Parathyroid adenoma (tissue), 2 donors: ENCODE results near the gene WWOX.

Experiments used
- H2AFZ ChIP-seq: fragments of 300-600 bp; sonication (generic); one replicate; pipeline ENCODE4 v1.7.0; 2017; ENCODE audit warnings: antibody characterized with exemption, mild to moderate bottlenecking
- H3K27ac ChIP-seq: fragments of 300-600 bp; sonication (generic); one replicate; pipeline ENCODE4 v1.7.0; 2017
- H3K27me3 ChIP-seq: fragments of 300-600 bp; sonication (generic); one replicate; pipeline ENCODE4 v1.7.0; 2017; ENCODE audit warnings: low read length; ENCODE audit not compliant: control insufficient read depth, insufficient read depth
- H3K36me3 ChIP-seq: fragments of 300-600 bp; sonication (generic); one replicate; pipeline ENCODE4 v1.7.0; 2017; ENCODE audit warnings: low read length; ENCODE audit not compliant: control insufficient read depth, insufficient read depth
- H3K4me1 ChIP-seq: fragments of 300-600 bp; sonication (generic); one replicate; pipeline ENCODE4 v1.7.0; 2017; ENCODE audit warnings: control low read depth
- H3K4me2 ChIP-seq: fragments of 300-600 bp; sonication (generic); one replicate; pipeline ENCODE4 v1.7.0; 2017; ENCODE audit warnings: low read length
- H3K4me3 ChIP-seq: fragments of 300-600 bp; sonication (generic); one replicate; pipeline ENCODE4 v1.7.0; 2017; ENCODE audit warnings: low read depth, low read length
- H3K79me2 ChIP-seq: fragments of 300-600 bp; sonication (generic); one replicate; pipeline ENCODE4 v1.7.0; 2017; ENCODE audit warnings: control low read depth
- H3K9ac ChIP-seq: fragments of 300-600 bp; sonication (generic); one replicate; pipeline ENCODE4 v1.7.0; 2017; ENCODE audit warnings: mild to moderate bottlenecking
- H3K9me3 ChIP-seq: fragments of 300-600 bp; sonication (generic); one replicate; pipeline ENCODE4 v1.7.0; 2017; ENCODE audit warnings: low read length; ENCODE audit not compliant: control insufficient read depth
- TF ChIP-seq, protein P1 (sequence below): fragments of 300-600 bp; sonication (generic); IDR thresholded peaks from one replicate; pipeline ENCODE4 v1.7.0; 2017; ENCODE audit warnings: antibody characterized with exemption, mild to moderate bottlenecking
- donor health status: primary hyperparathyroidism.

The WWOX gene

DNA sequence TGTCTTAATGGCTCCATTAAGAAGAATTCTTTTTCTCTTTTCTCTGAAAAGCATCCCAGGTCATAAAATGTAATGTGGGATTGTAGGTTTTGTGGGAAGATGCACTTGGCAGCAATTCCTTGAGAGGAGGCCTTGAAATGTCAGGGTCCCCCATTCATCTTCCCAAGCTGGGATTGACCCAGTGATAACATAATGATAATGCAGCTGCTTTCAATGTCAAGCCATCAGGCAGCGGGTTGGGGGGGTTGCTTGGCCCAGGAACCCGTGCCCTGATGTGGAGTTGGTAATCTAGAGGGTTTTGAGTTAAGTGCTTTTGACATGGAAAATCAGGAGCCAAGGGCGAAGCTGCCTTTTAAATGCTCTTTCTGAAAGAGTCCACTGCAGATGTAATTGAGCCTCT, 484.0 kb downstream of the WWOX start:
- Histone ChIP-seq H3K4me3 (no peak overlapping the region), H3K4me2 (no peak overlapping the region), H3K4me1 (peaks cover 3% of the 10 kb centered on the region), H3K9ac (no peak overlapping the region), H3K36me3 (no peaks in the 10 kb centered on the region), H3K27ac (no peak overlapping the region), H3K9me3 (no peaks in the 10 kb centered on the region), H3K27me3 (no peaks in the 10 kb centered on the region), H2AFZ (no peak overlapping the region), H3K79me2 (no peaks in the 10 kb centered on the region)
- TF ChIP-seq, protein P1, sequence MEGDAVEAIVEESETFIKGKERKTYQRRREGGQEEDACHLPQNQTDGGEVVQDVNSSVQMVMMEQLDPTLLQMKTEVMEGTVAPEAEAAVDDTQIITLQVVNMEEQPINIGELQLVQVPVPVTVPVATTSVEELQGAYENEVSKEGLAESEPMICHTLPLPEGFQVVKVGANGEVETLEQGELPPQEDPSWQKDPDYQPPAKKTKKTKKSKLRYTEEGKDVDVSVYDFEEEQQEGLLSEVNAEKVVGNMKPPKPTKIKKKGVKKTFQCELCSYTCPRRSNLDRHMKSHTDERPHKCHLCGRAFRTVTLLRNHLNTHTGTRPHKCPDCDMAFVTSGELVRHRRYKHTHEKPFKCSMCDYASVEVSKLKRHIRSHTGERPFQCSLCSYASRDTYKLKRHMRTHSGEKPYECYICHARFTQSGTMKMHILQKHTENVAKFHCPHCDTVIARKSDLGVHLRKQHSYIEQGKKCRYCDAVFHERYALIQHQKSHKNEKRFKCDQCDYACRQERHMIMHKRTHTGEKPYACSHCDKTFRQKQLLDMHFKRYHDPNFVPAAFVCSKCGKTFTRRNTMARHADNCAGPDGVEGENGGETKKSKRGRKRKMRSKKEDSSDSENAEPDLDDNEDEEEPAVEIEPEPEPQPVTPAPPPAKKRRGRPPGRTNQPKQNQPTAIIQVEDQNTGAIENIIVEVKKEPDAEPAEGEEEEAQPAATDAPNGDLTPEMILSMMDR = no peak

GRCh38 chr16:78584213-78584860, 484.9 kb downstream of the WWOX start:
- Histone ChIP-seq H3K9me3 (no peaks in the 10 kb centered on the region), H3K4me1 (peaks cover 3% of the 10 kb centered on the region), H3K27ac (no peak overlapping the region), H3K79me2 (no peaks in the 10 kb centered on the region), H2AFZ (no peak overlapping the region), H3K4me2 (no peak overlapping the region), H3K9ac (no peak overlapping the region), H3K4me3 (no peak overlapping the region), H3K36me3 (no peaks in the 10 kb centered on the region), H3K27me3 (no peaks in the 10 kb centered on the region)
- TF ChIP-seq, protein P1 = no peak

DNA sequence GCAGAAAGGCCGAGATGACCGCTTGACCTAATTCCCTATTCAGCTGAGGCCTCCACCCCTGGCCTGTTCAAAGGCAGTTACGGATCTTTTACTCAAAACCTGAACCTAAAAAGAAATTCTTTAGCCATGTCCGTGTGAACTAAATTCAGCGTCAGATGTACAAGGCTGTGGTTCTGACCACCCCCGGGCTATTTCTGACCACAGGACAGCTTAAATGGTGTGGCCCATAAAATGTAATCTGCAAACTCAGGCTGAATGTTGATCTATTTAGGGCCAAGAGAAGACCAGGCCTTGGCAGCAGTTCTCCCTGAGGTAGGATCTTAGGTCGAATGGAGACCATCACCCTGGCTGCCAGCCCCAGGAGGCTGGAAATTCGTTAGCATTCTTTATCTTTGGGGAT, 485.5 kb downstream of the WWOX start:
- H3K9me3 ChIP-seq = no peaks in the 10 kb centered on the region

DNA sequence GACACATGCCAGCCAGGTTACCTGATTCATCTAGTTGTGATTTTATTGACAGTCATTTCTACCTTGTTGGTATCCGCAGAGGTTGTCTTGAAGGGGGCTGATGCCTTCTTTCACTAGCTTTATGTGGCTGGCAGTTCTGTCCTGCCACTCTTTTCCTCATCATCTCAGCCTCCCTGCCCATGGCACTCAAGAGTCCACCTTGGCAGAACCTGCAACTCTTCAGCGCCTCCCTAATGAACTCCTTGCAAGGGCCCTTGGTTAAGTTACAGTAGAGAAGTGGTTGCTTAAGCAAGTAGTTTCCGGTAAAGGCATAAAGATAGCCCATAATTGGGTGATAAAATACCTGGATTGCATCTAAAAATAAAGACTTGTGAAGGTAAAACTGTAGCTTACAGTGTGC, 489.9 kb downstream of the WWOX start:
- H3K4me2 ChIP-seq = no peak overlapping the region
- no peaks in the 10 kb centered on the region for H3K27me3 ChIP-seq
- H3K4me1 ChIP-seq = peaks cover 6% of the 10 kb centered on the region
- H3K9ac ChIP-seq = no peak overlapping the region
- H2AFZ ChIP-seq = no peak overlapping the region
- no peak overlapping the region for H3K4me3 ChIP-seq
- no peak overlapping the region for H3K27ac ChIP-seq
- H3K36me3 ChIP-seq = no peaks in the 10 kb centered on the region
- no peaks in the 10 kb centered on the region for H3K79me2 ChIP-seq
- TF ChIP-seq, protein P1 = no peak
- no peaks in the 10 kb centered on the region for H3K9me3 ChIP-seq

More for the DNA sequence above, 485.5 kb downstream of the WWOX start:
- no peak overlapping the region for H3K4me2 ChIP-seq
- H3K36me3 ChIP-seq = no peaks in the 10 kb centered on the region
- no peaks in the 10 kb centered on the region for H3K4me1 ChIP-seq
- H3K79me2 ChIP-seq = no peaks in the 10 kb centered on the region
- H3K27me3 ChIP-seq = no peaks in the 10 kb centered on the region
- H3K4me3 ChIP-seq = no peak overlapping the region
- no peak overlapping the region for H3K27ac ChIP-seq
- TF ChIP-seq, protein P1 = no peak
- H2AFZ ChIP-seq = no peak overlapping the region
- no peak overlapping the region for H3K9ac ChIP-seq

DNA sequence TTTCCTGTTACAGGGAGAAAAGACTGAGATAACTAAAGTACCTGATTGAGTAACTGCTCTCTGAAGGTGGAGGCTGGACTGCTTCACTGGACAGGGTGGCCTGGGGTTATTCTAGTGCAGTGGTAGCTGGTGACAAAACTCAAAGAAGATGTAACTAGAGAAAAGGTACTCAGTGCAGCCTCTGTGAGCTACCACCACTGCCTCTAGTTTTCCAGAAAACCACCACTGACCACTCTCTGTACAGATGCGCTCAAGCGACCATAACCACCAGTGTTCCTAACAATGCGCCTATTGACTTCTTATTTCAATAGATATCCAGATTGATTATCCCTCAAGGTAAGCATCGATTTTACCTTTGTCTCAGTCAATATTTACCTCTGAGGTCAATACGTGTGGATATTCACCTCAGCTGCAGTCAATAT, 492.2 kb downstream of the WWOX start:
- no peak overlapping the region for H3K4me3 ChIP-seq
- no peaks in the 10 kb centered on the region for H3K36me3 ChIP-seq
- TF ChIP-seq, protein P1 = no peak
- H2AFZ ChIP-seq = no peak overlapping the region
- H3K27ac ChIP-seq = no peak overlapping the region
- peaks cover 6% of the 10 kb centered on the region for H3K4me1 ChIP-seq
- no peaks in the 10 kb centered on the region for H3K79me2 ChIP-seq
- no peak overlapping the region for H3K9ac ChIP-seq
- H3K4me2 ChIP-seq = no peak overlapping the region
- H3K9me3 ChIP-seq = no peaks in the 10 kb centered on the region
- H3K27me3 ChIP-seq = no peaks in the 10 kb centered on the region
